BJ (cell line): ENCODE measurements around the gene VSTM2B. TPM values are rescaled to one million over a fixed set of nuclear protein-coding genes. Genes with fewer than 3 reads are reported as not detected.

ENCODE experiments used
- CTCF ChIA-PET: fragments of 350-600 bp; formaldehyde crosslinking; extraction: SDS; loops from one replicate; lab custom pipeline; 2021; ENCODE audit warnings: antibody characterized with exemption, inconsistent platforms; lab: Yijun Ruan, JAX
- POLR2A ChIA-PET: fragments of 300-600 bp; sonication (Branson Sonifier 250); formaldehyde crosslinking; extraction: SDS; loops from one replicate; lab custom pipeline; 2021; ENCODE audit warnings: antibody characterized with exemption; lab: Charles Lee
- DNase-seq: peaks from one replicate; pipeline ENCODE4 v3.0.0-alpha.2; 2011; ENCODE audit warnings: low read depth
- H3K27me3 ChIP-seq: 2 replicates; pipeline ENCODE4 v1.6.0; 2011; ENCODE audit warnings: low read length; ENCODE audit not compliant: control insufficient read depth, insufficient read depth
- H3K36me3 ChIP-seq: 2 replicates; pipeline ENCODE4 v1.5.1; 2011; ENCODE audit warnings: low read length; ENCODE audit not compliant: control insufficient read depth, insufficient read depth
- H3K4me3 ChIP-seq: 2 replicates; pipeline ENCODE4 v1.5.1; 2011; ENCODE audit warnings: low read depth, mild to moderate bottlenecking, control low read depth, low read length
- CTCF ChIP-seq: IDR thresholded peaks from 2 replicates; pipeline ENCODE4 v1.5.1; 2011; ENCODE audit warnings: low read depth, mild to moderate bottlenecking, control low read depth, inconsistent platforms, low read length, moderate library complexity; ENCODE audit not compliant: insufficient read depth
- polyA plus RNA-seq: library from polyadenylated mRNA; depleted of rRNA; stranded (reverse); fragments of >200 nt; gene quantifications from 2 replicates; pipeline ENCODE4 v1.2.3, GENCODE V29; 2011

Gene VSTM2B
- polyA plus RNA-seq, 1 experiment, result not detected

- H3K4me3 ChIP-seq, result no peak overlapping the region
- ChIA-PET POLR2A (no interaction called here), CTCF (no interaction called here)
- H3K36me3 ChIP-seq, result no peaks in the 10 kb centered on the region
- TF ChIP-seq CTCF, result no peak
- no peak for DNase-seq
- H3K27me3 ChIP-seq, result no peaks in the 10 kb centered on the region
Measured at GRCh38 chr19:29479941-29480340, 45.9 kb upstream of the VSTM2B start.

- no peak for DNase-seq
- no peak overlapping the region for H3K4me3 ChIP-seq
- no peaks in the 10 kb centered on the region for H3K27me3 ChIP-seq
- TF ChIP-seq CTCF, result no peak
- POLR2A ChIA-PET, result no interaction called here
- CTCF ChIA-PET, result no interaction called here
- H3K36me3 ChIP-seq, result no peaks in the 10 kb centered on the region
Measured at GRCh38 chr19:29480507-29480906, 45.3 kb upstream of the VSTM2B start.

- TF ChIP-seq CTCF, result no peak
- POLR2A ChIA-PET, result no interaction called here
- CTCF ChIA-PET, result interaction anchor here (1.3 kb wide), 1 partner anchor 233 kb away, joined by 4 read pairs; no protein-coding TSS in a partner anchor
- Histone ChIP-seq H3K36me3 (no peaks in the 10 kb centered on the region), H3K4me3 (no peak overlapping the region), H3K27me3 (no peaks in the 10 kb centered on the region)
- DNase-seq, result no peak
Measured at GRCh38 chr19:29482855-29483640, 42.7 kb upstream of the VSTM2B start.

- TF ChIP-seq CTCF, result no peak
- CTCF ChIA-PET, result interaction anchor here (1.3 kb wide), 1 partner anchor 233 kb away, joined by 4 read pairs; no protein-coding TSS in a partner anchor
- DNase-seq, result no peak
- Histone ChIP-seq H3K27me3 (no peaks in the 10 kb centered on the region), H3K36me3 (no peaks in the 10 kb centered on the region), H3K4me3 (no peak overlapping the region)
- POLR2A ChIA-PET, result no interaction called here
Measured at GRCh38 chr19:29483641-29483920, 42.2 kb upstream of the VSTM2B start.

- TF ChIP-seq CTCF, result no peak
- DNase-seq, result no peak
- Histone ChIP-seq H3K4me3 (no peak overlapping the region), H3K36me3 (no peaks in the 10 kb centered on the region), H3K27me3 (no peaks in the 10 kb centered on the region)
- POLR2A ChIA-PET, result no interaction called here
- CTCF ChIA-PET, result interaction anchor here (1.3 kb wide), 1 partner anchor 232 kb away, joined by 4 read pairs; no protein-coding TSS in a partner anchor
Measured at GRCh38 chr19:29483944-29484581, 41.7 kb upstream of the VSTM2B start.
